Stimulated activated CD8-positive, alpha-beta memory T cell treated with anti-CD3 and anti-CD28 coated beads, Interleukin-12 subunit alpha, Interleukin-12 subunit beta, amount 100 ng/mL, for 24 hours (primary cell): ENCODE results near the gene MACF1.
"Not testable (repeated sequence)": the region's sequence is repeated elsewhere in the genome, so short reads cannot be mapped to it uniquely, and the experiment has no call there.

ENCODE experiments used
- DNase-seq: peaks from one replicate; pipeline ENCODE4 v3.0.0-alpha.2; 2020; ENCODE audit errors: extremely low read depth

The MACF1 gene

DNA sequence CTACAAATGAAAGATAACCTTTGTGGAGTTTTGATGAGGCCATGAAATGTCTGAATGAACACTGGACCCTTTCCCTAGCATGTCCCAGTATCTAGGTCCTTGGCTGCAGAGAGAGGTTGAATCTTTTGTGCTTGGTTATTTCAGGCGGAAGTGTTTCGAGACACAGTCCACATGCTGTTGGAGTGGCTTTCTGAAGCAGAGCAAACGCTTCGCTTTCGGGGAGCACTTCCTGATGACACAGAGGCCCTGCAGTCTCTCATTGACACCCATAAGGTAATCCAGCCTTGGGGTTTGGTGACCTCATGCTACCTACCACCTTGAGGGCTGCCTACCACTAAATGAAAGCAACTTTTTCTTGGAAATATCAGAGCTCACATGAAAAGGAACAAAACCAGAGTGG is 248.0 kb downstream of the MACF1 start:
- DNase-seq, result no peak

DNA sequence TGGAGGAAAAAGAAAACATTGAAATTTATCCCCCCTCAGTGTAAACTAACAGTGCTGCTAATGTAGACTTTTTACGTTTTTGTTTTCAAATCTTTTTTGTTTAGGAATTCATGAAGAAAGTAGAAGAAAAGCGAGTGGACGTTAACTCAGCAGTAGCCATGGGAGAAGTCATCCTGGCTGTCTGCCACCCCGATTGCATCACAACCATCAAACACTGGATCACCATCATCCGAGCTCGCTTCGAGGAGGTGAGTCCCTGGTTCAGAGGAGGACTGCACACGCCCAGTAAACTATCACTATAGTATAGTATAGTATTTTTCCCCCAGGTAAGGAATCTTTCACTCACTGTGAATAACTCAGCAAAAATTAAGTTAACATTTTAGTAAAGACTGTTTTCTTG is 249.1 kb downstream of the MACF1 start:
- no peak for DNase-seq

DNA sequence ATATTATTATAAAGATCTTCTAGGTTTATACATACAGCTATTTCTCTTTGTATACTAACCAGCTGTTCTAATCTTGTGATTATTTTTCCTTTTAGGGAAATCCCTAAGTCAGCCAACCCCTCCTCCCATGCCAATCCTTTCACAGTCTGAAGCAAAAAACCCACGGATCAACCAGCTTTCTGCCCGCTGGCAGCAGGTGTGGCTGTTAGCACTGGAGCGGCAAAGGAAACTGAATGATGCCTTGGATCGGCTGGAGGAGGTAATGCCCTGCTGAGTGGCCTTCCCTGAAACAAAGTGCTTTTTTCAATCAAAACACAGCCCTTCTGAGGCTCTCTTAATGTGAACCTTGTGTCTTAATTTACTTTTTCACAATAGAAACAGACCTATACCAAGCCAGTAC is 254.5 kb downstream of the MACF1 start:
- no peak for DNase-seq

DNA sequence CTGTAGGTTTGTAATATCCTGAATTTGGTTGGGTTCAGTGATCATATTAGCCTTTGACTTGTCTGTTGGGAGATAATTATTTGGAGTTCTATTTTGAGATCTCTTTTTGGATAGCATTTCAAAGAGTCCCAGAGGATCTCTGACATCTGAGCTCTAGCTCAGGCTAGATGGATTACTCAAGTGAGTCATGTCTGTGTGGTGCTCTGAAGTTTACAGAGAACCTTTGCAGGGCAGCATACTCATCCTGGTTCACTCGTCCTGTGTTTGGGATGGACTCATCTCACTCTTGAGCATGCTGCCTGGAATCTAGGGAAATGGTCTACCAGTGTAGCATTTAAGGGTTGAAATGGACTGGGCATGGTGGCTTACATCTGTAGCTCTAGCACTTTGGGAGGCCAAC is 257.6 kb downstream of the MACF1 start:
- DNase-seq, result no peak

DNA sequence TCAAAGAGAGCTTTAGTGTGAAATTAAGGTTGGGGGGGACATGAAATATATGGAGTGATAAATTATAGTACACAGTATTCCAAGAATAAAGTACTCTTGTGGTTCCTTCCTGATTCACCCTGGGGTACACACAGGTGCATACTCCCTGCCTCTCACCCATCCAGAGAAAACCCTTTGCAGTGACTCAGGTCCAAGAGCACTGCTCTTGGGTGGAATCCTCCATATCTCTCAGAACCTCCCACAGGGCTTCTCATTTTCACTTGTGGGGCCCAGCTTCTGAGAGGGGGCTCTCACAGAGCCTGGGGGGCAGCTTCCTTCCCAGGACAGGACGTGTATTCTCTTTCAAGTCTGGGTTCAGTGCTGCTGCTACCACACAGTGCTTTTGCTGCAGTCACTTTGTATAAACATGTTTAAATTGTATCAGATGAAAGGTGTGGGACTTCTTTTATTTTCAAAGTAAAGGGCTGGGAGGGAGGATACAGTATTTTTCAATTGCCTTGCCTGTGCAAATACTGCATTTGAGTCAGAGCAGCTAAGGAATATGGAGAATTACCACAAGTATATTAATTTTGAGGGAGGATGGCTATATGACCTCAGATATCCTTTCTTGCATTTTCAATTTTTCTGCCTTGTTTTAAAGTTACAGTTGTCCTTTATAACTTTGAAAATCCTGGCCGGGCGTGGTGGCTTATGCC is 262.1 kb downstream of the MACF1 start:
- no peak for DNase-seq

DNA sequence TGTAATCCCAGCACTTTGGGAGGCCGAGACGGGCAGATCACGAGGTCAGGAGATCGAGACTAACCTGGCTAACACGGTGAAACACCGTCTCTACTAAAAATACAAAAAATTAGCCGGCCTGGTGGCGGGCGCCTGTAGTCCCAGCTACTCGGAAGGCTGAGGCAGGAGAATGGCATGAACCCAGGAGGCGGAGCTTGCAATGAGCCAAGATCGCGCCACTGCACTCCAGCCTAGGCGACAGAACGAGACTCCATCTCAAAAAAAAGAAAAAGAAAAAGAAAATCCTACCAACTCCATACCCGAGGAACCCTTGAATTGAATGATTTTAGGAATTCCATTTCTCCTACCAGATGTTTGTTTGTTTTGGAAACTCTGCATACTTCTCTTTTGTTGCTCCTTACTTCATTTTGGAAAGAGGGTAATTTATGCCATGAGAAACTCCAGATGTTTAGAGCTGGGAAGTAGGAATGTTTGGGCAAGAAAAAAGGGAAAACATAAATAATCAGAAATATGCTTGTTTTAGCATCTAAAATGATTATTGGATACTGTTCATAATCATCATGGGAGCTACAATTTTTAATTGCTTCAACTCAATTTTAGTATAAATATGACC is 262.7 kb downstream of the MACF1 start:
- DNase-seq, result not testable (repeated sequence)

DNA sequence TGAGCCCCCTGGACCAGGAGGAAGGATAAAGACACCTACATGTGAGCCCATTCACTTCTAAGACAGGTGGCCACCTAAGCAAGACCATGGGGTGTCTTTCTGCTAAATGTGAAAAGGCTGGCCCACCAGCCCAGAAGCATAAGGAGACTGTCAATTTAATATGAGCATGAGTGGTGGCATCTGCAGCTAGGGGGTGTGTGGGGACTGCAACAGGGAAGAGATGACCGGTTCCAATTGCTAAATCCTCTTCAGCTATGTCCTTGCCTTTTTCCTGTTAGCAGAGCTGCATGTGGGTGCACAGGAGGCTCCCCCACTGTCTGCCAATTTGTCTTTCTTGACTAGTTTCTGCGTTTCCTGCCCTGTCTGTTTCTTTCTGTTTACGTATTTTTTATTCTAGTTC is 264.7 kb downstream of the MACF1 start:
- DNase-seq, result no peak

DNA sequence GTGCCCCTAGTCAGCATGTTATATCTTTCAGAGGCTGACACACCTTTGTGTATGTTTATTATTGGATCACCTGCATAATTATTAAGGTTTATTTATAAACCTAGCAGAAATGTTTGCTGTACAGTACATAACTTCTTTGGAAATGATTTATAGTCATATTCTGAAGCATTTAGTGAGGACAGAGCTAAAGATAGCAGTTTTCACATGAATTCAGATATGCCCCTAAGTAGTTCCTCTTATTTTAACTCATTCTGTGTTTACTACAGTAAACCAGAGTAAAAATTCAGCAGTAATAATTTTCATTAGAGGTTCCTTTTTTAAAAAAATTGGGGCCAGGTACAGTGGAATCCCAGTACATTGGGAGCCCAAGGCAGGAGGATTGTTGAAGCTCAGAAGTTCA is 265.5 kb downstream of the MACF1 start:
- no peak for DNase-seq

DNA sequence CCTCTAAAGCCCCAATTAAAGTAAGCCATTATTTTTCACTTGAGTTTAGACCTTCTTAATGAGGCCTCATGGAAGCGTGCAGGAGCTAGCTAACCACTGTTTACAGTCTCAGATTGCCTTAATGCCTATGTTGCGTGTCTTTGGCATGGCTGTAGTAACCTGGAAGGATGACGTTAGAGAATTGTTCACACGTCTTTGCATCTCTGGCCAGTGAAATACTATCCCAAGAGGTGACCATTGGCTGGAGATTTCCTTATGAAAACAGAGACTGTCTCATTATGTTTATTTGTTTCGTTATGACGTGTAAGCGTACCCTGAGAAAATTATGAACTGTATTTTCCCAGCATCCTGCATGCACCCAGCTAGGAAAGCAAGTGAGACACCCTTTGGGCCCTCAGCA is 268.3 kb downstream of the MACF1 start:
- DNase-seq, result no peak

DNA sequence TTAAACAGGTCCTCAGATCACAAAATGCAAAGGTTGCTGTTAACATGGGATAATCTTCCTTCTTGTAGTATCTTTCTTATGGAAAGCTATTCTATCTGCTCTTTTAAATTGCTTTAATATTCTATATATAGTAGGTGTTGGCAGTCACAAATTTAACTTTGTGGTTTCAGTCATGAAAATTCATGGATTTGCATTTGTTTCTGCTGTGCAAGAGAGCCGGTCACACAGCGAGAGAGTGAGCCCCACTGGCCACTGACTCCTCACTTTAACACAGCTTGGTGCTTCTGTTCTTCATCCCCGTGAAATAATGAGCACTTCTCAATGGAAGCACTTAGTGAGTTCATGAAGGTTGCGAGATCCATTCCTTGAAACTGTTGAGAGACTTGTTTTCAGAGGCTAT is 268.8 kb downstream of the MACF1 start:
- no peak for DNase-seq

DNA sequence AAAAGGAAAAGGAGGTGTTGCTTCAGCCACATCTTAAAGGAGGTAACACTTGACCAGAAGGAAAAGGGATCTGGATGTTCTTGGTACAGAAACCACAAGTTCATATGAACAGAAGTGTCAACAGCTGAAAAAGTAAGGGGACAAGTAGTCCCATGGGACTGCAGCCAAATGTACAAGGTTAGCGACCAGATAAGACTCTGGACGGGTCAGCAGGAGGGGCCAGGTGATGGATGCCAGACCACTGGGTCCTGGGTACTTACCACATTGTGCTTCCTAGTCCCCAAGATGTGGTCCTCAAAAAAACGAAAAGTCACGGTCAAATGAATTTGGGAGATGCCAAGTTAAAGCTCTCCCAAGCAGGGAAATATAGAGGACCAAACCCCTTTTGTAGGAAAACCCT is 270.3 kb downstream of the MACF1 start:
- no peak for DNase-seq

DNA sequence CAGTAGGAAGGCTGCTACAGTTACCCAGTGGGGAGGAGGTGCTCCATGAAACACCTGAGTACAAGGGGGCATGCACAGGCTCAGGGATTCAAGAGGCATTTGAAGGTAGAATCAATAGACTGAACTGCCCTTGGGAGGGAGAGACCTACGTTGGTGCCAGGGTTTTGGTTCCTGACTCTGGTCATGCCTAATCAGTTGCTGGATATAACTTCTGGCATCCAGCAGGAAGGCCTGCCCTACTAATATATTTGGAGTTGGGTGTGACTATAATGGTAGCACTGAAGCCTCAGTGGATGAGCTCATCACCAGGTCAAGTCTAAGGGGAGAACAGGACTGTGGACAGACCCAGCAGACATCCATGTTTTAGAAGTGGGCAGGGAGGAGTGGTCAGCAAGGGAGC is 271.1 kb downstream of the MACF1 start:
- not testable (repeated sequence) for DNase-seq

DNA sequence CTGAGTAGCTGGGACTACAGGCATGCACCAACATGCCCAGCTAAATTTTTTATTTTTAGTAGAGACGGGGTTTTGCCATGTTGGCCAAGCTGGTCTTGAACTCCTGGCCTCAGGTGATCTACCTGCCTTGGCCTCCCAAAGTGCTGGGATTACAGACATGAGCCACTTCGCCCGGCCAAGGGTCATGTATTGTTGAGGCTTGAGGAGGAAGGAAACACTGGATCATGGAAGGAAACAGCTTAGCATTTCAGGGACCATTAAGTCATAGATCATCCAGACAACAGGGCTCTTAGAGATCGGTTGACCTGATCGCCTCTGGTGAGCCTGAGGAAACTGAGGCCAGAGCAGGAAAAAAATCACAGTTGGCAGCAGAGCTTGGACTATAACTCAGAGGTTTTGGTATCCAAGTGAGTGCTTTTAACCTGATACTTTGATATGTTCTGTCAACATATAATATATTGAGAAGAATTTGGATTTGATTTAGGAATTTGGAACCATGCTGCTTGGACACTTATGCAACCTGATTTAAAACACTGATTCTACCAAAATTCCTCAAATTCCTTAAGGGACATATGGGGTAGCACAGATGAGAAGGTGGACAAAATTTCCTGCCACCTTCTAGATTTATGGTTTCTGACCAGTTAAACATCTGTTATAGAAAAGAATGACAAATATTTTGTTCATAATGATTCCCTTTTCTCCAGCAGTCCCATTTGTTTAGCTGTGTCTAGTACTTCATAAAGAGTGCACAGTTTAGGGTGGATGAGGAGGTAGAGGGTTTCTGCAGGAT is 273.8 kb downstream of the MACF1 start:
- no peak for DNase-seq

DNA sequence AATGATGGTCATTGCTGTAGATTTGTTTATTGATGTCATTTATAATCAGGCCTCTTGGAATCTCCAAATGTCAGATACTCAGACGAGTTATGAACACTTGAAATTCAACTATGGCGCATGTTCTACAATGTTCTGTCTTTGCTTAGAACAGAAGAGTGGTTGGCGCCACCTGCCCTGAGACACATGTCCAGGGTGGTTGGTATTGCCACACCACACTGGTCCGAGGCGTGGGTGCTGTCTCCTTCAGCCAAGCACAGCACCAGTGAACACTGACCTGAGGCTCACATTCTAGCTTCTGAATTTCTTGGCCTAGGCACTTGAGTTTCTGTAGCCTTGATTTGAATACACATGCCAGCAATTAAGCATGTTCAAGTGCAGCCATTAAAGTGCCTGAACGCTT is 276.8 kb downstream of the MACF1 start:
- no peak for DNase-seq

DNA sequence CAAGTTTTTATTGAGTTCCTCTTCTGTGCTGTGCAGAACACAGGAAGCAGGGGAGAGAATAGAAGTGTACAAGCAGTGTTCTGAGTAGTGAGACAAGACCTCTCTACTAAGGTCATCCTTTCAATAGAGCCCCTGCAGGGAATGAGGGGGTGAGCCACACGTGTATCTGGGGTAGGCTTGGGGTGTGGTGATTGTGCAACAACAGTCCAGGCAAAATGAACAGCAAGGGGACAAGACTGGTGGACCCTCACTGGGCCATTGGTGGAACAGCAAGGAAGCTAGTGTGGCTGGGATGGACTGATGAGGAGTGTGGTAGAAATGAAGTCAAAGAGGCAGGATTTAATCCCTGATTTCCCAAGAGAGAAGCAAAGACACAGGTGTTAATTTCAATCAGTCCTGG is 278.8 kb downstream of the MACF1 start:
- DNase-seq, result no peak

DNA sequence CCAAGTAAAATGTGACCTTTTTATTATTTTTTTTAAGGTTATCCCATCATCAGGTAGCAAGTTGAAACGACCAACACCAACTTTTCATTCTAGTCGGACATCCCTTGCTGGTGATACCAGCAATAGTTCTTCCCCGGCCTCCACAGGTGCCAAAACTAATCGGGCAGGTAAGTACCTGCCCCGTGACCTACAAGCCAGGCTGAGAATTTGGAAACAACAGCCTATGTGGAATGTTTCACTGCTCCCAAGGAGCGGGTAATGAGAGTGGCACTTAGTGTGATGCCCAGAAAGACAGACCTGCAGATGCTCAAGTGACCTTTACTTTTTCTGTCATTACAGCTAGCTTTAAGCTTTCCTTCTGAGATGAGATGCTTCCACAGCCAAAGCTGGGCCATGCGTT is 280.1 kb downstream of the MACF1 start:
- no peak for DNase-seq

DNA sequence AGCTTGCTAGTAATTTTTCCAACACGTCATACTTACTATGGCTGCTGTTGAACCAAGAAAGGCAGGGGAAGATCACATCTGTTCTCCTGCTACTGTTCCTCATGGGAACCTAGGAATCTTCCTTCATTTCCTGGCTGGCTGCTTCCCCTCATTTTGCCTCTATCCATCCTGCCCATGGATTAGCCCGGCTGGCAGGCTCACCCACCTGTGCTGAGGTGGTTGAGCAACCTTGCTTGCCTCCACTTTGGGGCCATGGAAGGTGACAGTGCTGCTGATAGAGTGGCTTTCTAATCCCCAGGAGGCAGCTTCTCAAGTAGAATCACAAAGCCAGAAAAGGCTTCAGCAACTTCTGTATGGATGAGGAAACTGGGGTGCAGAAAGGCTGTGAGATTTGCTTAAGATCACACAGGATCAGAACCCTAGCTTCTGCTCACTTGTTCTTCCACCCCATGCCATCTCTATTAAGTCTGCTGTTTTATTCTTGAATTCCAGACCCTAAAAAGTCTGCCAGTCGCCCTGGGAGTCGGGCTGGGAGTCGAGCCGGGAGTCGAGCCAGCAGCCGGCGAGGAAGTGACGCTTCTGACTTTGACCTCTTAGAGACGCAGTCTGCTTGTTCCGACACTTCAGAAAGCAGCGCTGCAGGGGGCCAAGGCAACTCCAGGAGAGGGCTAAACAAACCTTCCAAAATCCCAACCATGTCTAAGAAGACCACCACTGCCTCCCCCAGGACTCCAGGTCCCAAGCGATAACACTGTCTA is 280.7 kb downstream of the MACF1 start:
- no peak for DNase-seq

DNA sequence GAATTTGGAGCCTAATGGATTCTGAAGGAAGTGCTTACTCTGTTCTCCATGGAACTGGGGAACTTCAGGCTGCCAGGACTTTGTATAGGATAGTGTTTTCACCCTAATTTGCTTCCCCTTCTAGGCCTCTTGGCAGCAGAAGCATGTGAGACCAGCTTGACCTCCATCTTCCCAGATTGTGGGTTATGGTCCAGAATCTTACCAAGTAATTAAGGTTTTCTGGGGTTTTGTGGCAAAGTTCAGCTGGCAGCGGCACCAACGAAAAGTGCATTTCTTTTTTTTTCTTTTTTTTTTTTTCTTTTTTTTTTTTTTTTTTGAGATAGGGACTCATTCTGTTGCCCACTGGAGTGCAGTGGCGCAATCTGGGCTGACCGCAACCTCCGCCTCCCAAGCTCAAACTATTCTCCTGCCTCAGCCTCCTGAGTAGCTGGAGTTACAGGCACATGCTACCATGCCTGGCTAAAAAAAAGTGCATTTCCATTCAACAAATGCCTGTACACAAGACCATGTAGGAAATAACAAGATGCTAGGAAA is 283.6 kb downstream of the MACF1 start:
- DNase-seq, result no peak

DNA sequence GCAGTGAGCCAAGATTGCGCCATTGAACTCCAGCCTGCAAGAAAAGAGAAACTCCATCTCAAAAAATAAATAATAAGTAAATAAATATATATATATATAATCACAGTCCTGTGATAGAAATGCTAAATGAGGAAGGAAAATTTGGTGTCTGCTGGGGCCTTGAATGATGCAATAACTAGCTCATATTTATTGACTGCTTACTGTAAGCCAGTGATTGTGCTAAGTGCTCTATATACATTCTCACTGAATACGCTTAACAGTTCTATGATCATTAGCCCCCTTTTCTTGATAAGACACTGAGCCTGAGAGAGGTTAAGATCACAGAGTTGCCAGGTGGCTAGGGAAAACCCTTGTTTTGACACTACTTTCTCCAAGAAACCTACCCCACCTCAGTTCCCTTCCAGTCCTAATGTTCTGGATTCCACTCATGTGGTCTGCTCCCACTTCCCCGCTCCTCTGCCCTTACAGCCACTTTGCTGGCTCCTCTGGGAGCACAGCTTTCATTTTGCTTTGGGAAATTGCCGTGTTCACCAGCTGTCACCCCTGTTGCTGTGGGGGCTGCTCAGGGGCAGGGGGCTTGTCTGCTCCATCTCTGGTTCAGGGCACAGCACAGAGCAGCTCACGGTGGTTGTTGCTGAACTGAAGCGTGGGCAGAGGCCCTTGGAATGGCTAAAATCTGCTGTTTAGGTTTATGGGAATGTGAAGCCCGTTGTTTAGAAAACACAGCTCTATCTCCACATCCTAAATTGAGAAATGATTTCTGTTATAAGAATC is 284.5 kb downstream of the MACF1 start:
- no peak for DNase-seq

DNA sequence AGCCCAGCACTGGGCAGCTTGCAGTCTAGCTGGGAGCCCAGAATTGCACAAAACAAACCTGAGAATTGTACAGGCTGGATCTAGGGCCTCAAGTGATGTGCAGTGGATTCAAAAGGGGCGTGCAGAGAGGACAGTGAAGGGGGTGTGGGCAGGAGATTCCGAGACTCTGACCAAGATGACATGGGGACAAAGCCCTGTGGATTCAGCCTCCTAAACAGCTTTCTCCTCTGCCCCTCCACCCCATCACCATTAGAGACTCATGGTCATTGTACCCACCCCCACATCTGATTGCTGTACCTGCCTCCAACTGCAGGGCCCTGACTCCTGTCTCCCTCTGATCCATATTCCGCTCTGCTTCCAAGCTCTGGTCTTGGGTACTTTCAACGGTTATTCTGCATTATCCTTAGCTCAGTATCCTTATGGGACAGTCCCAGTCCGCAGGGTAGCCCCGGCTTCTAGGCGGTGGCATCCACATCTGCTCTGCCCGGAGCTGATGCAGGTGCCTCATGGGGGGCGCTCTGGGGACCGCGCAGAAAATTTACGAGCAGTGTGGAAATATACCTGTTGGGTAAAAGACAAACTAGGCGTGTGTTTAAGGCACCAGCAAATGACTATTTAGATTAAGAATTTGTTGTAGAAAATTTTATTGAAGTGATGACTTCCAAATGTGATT is 285.2 kb downstream of the MACF1 start:
- DNase-seq, result no peak
